ENCODE results near the gene GAB1.

GAB1 gene

DNA sequence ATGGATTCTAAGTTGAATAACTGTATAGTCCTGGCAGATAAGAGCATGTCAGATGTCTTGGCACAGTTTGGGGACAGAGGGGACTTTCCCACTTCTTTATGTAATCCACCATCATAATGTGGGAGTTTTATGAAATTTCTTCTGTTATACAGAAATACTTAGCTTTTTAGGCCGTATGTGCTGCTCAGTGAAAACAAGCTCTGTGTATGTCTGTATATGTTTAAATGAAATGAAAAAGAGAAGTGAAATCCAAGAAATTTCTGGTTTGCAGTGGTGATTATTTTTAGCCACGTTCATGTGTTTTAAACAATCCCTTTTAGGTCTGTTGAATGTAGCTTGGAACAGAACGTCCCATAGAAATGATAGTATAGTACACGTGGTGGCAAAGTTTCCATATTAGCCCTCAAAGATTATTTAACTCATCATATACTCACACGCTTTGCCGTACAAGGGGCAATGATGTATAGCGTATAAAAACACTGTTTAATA is 41.0 kb downstream of the GAB1 start:
- in situ Hi-C loops (cut with HindIII; ENCODE audit: low pct_ligation_motif_present, low pct_unique_long_range_greater_than_20kb, low sequenced_read_pairs), result no loop called here
- DNase-seq, result no peak

DNA sequence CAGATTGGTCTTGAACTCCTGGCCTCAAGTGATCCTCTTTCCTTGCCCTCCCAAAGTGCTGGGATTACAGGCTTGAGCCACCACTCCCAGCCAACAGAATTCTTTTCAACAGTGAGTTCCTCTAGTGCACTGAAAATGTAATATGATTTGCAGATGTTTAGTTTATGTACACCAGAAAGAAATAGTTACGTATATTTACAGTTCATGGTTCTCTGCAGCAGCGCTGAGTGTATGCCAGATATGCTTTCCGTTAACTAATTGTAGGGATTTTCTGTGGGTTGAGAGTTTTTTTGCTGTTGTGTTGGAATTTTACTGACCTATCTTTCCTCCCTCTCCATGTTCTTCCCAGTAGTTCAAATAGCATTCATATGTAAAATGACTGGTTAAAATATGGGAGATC is 44.0 kb downstream of the GAB1 start:
- in situ Hi-C loops (cut with HindIII; ENCODE audit: low pct_ligation_motif_present, low pct_unique_long_range_greater_than_20kb, low sequenced_read_pairs), result no loop called here
- DNase-seq, result no peak

DNA sequence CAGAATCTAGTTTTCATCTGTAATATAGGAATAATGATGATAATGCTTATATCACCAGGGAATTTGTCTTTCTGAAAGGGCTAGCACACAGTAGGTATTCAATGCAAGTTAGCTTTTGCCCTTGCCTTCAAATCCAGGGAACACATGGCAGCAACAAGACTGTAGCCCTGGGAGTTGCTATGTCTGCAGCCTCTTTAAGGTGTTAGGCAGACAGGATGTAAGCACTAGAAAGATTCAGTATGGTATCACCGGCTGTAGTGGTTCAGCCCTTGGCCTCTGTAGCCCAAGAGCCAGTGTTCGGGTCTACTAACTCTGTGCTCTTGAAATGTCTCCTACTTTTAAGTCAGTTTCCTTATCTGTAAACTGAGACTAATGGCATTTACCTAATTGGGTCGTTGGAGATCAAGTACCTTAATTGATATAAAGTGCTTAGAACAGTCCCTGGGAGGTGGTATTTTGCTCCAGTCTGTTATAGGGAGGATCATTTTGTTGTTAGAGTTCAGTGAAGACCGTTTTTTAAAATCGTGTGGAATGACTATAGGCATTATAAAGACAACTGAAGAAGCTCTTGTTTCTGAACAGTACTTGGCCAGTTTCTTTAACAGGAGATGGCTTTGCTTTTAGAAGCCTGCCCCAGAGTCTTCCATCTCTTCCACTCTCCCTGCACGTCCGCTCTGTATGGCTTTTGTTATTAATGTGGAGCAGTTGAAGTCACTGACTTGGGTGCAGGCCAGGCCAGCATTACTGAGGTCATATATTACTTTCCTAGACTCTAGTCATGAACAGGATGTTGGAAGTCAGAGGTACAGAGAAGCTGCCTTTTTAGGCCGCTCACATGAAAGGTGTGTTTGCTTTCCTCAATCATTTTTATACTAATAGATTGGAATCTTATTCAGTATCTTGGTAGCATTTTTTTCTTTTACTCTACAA is 44.8 kb downstream of the GAB1 start:
- peak; percentile 87 for DNase-seq
- in situ Hi-C loops (cut with HindIII; ENCODE audit: low pct_ligation_motif_present, low pct_unique_long_range_greater_than_20kb, low sequenced_read_pairs), result no loop called here

DNA sequence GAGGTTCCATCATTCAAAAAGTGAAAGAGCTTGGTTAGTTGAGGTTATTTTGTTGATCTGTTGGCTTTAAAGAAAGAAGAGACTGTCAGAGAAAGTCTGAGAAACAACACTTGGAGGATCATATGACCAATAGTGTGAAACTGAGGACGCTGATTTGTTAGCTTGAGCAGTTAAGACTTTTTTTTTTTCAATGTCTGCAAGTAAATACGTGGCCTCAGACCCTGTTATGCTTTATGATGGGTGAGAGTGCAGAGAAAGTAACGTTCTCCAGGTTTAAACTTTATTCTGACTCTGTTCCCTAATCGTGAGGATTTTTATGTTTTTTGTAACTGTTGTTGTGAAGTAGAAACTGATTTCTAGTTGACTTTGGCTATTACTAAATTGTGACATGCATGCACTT is 45.9 kb downstream of the GAB1 start:
- in situ Hi-C loops (cut with HindIII; ENCODE audit: low pct_ligation_motif_present, low pct_unique_long_range_greater_than_20kb, low sequenced_read_pairs), result no loop called here
- DNase-seq, result peak; percentile 64

DNA sequence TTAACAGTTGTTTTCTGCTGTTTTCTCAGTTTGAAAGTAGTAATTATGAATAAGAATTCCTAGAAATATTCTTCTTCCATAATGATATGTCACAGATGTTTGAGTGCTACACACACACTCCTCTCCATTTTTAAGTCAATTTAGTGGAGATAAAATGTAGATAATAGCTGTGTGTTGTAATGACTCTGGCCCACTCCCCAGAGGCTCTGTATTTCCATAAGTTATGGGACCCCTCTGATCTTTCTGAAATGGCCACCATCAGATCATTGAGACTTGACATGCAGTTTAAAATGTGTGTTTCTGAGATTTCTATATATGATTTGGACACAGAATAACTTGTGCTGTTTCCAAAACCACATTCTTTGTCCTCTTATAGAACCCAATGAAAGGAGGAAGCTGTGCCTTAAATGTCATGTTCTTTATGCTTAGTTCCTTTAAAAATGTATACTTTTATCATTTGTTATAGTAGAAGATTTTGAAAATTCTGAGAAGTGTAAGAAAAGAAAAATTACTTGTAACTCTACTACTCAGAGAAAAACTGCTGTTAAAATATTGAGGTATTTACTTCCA is 46.4 kb downstream of the GAB1 start:
- no peak for DNase-seq
- in situ Hi-C loops (cut with HindIII; ENCODE audit: low pct_ligation_motif_present, low pct_unique_long_range_greater_than_20kb, low sequenced_read_pairs), result no loop called here

DNA sequence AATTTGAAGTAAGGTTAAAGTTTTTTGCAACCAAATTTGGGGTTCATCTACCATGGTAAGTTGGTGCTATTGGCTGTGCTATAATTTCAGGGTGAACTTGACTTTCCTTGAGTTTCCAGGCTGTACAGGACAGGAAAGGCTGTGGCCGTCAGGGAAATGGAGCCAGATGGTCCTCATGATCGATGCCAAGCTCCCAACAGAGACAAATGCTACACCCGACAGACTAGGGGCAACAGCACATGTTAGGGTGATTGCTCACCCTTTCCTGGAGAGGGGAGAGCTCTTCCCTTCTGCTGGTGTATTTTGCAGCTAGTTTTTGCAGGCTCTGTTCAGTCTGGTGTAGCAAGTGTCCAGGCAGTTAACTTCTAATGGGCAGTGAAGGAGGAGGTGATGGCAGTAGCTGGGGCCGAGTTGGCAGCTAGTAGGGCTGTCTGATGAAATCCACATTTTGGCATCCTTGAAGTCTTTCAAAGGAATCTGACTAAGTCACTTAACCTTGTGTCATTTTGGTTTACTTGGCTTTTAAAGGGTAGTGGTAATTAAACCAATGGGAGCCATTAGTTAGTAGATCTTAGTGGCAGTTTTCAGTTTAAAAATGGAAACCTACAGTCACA is 47.8 kb downstream of the GAB1 start:
- no peak for DNase-seq
- in situ Hi-C loops (cut with HindIII; ENCODE audit: low pct_ligation_motif_present, low pct_unique_long_range_greater_than_20kb, low sequenced_read_pairs), result no loop called here

DNA sequence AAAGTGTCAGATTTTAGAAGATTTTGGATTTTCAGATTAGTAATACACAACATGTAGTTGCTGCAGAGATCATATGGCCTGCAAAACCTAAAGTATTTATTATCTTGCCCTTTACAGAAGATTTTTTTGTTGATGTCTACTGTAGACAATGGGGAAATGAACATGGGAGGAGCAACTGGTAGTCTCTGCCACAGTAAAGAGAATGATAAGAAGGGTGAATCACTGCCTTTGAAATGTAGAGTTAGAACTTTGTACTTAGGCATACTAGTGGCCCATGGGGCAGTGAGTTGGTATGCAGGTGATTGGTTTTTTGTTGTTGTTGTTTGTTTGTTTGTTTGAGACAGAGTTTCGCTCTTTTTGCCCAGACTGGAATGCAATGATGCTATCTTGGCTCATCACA is 50.1 kb downstream of the GAB1 start:
- in situ Hi-C loops (cut with HindIII; ENCODE audit: low pct_ligation_motif_present, low pct_unique_long_range_greater_than_20kb, low sequenced_read_pairs), result no loop called here
- DNase-seq, result no peak

DNA sequence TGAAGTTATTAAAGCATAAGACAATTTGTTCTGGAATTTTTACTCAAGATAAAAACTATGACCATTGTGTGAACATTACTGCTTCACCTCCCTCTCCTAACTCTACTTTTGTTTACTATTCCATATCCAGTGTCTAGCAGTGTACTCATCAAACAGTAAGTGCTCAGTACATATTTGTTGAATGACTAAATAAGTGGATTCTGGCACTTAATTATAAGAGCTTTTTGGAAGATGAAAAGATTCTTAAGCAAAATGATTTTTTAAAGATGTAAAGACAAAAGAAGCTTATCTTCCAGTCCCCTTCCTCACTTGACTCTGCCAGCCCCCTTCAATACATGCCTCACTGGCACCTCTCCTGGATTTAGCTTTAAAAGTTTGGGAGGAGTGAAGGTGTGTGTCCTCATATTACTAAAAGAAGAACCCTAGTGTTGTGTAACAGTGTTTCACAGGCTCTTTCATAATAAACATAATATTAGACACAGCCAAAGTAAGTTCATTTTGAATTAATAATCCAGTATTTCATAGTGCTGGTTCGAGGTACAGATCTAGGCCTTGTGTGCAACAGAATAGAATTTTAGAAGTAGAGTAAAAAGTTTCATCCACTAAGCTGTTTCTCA is 53.0 kb downstream of the GAB1 start:
- no peak for DNase-seq
- in situ Hi-C loops (cut with HindIII; ENCODE audit: low pct_ligation_motif_present, low pct_unique_long_range_greater_than_20kb, low sequenced_read_pairs), result no loop called here

DNA sequence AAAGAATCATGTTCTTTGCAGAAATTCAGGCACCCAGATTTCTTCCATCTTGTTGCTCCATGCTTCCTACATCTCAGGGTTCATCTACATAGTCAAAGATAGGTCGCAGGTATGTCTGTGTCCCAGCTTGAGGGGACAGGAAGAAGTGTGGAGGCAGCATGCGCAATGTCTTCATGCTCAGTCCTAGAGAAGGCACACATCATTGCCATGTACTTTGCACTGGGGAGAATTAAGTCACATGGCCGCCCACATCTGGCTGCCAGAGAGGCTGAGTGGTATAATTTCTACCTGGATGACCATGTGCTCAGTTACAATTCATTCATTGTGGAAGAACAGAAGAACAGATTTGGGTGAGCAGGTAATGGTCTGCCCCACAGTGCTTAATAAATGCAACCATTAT is 54.1 kb downstream of the GAB1 start:
- in situ Hi-C loops (cut with HindIII; ENCODE audit: low pct_ligation_motif_present, low pct_unique_long_range_greater_than_20kb, low sequenced_read_pairs), result no loop called here
- no peak for DNase-seq

DNA sequence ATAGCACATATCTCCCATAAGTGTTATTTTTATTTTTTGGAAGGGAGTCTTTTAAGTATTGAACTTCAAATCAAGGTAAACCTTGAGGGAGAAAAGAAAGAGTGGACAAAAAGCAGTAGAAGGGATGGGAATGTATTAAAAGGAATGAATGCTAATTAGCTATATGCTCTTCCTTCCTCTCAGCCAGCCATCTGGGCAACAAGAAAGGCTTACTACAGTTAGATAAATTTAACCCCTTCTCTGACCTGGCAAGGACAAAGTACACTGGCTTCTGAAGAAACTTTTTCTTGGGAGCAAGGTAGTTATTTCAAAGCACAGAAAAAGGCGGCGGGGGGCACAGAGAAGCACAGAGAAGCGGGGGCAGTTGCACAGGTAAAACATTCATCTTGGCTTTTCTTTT is 54.6 kb downstream of the GAB1 start:
- DNase-seq, result no peak
- in situ Hi-C loops (cut with HindIII; ENCODE audit: low pct_ligation_motif_present, low pct_unique_long_range_greater_than_20kb, low sequenced_read_pairs), result no loop called here

DNA sequence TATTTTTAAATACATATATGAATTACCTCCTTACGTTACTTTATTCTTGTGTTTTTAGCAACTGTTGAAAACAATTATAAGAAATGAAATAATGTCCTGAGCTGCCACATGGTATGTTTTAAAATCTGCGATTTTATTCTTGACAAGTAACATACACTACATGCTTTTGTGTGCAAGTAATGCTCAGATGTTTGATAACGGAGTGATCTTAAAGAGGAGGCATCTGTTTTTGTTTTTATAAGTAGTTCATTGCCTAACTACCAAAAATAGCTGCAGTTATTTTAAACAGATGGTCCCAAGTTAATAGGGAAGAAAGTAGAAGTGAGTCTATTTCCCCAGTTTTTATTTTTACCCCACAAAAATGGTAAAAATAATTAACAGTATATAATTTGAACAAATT is 55.2 kb downstream of the GAB1 start:
- in situ Hi-C loops (cut with HindIII; ENCODE audit: low pct_ligation_motif_present, low pct_unique_long_range_greater_than_20kb, low sequenced_read_pairs), result no loop called here

DNA sequence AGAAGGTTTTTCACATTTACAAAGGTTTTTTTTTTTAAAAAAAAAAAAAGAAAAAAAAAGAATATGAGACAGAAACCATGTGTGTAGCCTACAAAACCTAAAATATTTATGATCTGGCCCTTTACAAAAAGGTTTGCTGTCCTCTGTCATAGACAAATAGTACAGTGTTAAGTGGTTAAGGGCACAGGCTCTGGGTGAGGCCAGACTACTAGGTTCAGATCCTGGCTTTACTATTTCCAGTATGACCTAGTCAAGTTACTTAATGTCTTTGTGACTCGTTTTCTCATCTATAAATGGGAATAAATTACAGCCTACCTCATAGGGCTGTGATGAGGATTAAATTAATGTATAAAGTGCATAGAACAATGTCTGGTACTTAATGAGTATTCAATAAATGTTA is 56.5 kb downstream of the GAB1 start:
- no peak for DNase-seq
- in situ Hi-C loops (cut with HindIII; ENCODE audit: low pct_ligation_motif_present, low pct_unique_long_range_greater_than_20kb, low sequenced_read_pairs), result no loop called here

More for the DNA sequence above, 55.2 kb downstream of the GAB1 start:
- no peak for DNase-seq

DNA sequence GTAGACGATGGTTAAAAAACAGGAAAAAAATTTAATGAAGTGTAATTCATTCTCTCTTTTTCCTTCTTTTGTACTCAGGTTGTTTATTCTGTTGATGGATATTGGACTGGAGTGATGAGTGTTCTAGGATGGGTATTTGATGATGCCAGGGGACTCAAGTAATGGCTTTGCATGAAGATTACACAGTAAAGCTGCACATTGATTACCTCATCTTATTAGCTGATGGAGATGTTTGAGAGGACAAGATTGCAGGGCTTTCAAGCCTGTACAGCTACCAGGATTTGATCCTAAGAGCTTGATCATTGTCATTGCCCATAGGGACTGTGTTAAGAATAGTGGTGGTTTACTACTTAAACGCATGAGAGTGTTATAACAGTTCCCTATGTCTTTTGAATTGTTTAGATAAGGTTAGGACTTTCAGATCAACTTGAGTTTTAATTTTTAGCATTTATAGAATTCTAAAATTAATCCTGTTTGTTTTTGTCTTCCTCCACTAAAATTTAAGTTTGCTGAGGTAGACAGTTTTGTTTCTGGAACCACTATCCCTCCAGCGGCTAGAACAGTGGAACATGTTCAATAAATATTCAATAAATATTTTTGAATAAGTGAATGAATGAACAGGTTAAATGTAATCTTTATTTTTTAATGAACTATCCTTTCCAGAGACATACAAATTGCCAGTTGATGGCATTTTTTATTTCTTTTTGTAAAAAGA is 58.2 kb downstream of the GAB1 start:
- DNase-seq, result no peak
- in situ Hi-C loops (cut with HindIII; ENCODE audit: low pct_ligation_motif_present, low pct_unique_long_range_greater_than_20kb, low sequenced_read_pairs), result no loop called here

DNA sequence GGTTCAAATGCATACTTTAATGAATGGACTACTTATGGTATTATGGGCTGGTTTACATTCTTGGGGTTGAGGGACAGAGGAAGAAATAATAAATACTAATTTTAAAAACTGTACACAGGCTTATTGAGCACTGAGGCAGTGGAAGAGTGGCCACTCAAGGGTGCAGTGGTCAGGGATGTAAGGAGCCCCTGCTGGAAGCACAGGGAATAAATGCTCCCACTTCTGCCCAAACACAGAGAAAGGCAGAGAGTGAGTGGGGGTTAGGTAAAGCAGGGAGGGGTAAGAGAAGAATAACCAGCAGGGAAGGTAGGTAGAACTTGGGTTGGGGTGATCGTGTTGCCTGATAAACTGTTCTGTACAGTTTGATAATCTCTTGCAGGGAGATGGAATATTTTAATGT is 60.0 kb downstream of the GAB1 start:
- in situ Hi-C loops (cut with HindIII; ENCODE audit: low pct_ligation_motif_present, low pct_unique_long_range_greater_than_20kb, low sequenced_read_pairs), result no loop called here
- no peak for DNase-seq

DNA sequence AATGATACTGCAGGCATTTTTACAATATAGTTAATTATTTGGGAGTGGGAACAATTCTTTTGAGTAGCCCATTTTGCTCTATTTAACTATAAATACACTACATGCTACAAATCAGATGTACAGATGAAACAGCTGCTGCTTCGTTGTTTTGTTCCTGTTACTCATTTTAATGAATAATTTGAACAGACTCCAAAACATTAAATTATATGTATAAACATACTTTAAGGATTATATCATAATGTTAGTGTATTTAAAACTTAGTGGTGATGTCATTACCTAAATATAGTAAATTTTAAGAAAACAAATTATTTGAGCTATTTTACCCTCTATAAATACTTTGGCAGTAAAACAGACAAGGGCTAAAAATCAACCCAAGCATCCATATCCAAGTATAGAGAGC is 60.7 kb downstream of the GAB1 start:
- DNase-seq, result no peak
- in situ Hi-C loops (cut with HindIII; ENCODE audit: low pct_ligation_motif_present, low pct_unique_long_range_greater_than_20kb, low sequenced_read_pairs), result no loop called here

DNA sequence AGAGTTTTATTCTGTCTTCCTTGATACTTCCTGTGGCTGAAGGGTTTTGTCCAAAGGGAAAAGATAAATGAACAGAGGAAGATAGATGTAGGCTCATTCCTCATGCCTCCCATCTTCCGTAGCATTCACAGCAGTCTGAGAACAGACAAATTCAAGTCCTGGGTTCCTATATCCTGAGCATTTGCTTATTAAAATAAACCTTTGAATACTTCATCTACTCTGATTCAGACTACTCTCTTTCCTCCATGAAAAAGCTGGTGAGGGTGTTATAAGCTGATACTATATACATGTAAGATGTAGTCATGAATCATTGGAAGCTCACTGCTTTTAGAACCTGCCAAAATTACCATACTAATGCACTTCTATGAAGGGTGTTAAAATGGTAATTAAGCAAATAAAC is 61.2 kb downstream of the GAB1 start:
- no peak for DNase-seq
- in situ Hi-C loops (cut with HindIII; ENCODE audit: low pct_ligation_motif_present, low pct_unique_long_range_greater_than_20kb, low sequenced_read_pairs), result no loop called here

DNA sequence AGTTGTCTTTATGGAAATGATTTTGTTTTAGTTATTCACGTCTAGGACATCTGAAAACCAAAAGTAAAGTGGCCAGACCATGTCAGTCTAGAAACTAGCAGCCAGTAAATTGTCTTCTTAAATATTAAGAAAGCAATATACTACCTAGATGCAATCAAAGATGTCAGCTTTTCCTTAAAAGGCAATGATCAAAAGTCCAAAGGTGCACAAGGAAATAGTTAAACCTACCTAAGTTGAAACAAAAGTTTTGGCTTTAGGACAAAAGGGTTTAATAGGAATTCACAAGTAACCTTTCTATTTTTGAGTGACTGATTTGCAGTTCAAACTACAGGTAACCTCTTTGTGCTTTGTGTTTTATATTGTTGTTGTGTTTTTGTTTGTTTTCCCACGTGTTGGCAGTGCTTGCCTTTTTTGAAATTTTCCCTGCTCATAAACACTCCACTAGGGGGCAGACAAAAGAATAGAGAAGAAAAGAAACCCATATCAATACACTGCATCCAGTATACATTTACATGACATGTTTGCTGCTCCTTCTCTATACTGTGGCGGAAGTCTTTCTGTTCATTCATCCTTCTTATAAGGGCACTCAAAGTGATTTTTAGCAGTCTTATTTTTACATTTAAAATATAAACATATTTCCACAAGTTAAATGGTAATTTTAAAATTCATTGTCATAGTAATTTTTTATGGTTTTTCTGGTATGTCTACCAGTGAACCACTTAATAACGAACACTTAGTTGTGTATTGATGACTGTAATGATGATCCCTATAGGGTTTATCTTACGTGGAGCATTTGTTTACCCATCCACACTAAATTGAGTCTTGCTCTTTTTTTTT is 62.7 kb downstream of the GAB1 start:
- in situ Hi-C loops (cut with HindIII; ENCODE audit: low pct_ligation_motif_present, low pct_unique_long_range_greater_than_20kb, low sequenced_read_pairs), result no loop called here
- peak; percentile 50 for DNase-seq

DNA sequence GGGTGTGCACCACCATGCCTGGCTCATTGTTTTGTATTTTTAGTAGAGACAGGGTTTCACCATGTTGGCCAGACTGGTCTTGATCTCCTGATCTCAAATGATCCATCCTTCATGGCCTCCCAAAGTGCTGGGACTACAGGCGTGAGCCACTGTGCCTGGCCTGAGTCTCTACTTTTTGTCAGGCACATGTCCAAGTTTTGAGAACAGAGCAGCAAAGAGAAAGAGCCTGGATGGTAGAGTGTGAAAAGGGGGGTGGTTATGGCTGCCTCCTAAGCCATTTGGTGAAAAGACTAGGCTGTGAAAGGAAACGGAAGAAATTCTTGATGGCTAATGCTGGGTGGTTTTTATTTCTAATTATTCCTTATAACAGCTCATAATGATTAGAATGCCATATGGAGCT is 63.4 kb downstream of the GAB1 start:
- no peak for DNase-seq
- in situ Hi-C loops (cut with HindIII; ENCODE audit: low pct_ligation_motif_present, low pct_unique_long_range_greater_than_20kb, low sequenced_read_pairs), result no loop called here
